HG03039 (cell line): ENCODE results near the gene PDE6B.
"Not testable (repeated sequence)": the region's sequence is repeated elsewhere in the genome, so short reads cannot be mapped to it uniquely, and the experiment has no call there.

Experiments used
- ATAC-seq: cut with Tn5 transposase; IDR thresholded peaks from one replicate; pipeline ENCODE4 v1.9.1; 2021; ENCODE audit warnings: mild to moderate bottlenecking, moderate library complexity; ENCODE audit not compliant: unreplicated experiment

Gene PDE6B

DNA sequence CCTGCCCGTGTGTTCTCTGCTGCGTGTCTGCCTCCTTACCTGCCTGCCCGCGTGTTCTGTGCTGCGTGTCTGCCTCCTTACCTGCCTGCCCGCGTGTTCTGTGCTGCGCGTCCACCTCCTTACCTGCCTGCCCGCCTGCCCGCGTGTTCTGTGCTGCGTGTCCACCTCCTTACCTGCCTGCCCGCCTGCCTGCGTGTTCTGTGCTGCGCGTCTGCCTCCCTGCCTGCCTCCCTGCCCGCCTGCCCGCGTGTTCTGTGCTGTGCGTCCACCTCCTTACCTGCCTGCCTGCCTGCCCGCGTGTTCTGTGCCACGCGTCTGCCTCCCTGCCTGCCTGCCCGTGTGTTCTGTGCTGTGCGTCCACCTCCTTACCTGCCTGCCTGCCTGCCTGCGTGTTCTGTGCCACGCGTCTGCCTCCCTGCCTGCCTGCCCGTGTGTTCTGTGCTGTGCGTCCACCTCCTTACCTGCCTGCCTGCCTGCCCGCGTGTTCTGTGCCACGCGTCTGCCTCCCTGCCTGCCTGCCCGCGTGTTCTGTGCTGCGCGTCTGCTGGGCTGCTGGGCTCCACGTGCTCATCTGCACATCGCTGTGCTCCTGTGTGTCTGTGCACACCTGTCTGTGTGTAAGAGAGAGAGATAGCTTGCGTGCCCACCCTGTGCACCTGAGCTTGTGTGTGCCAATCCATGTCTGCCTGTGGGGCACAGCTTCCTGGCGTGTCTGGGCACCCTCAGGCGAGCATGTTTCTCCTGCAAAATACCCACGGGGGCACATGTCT, 9.9 kb downstream of the PDE6B start:
- not testable (repeated sequence) for ATAC-seq

DNA sequence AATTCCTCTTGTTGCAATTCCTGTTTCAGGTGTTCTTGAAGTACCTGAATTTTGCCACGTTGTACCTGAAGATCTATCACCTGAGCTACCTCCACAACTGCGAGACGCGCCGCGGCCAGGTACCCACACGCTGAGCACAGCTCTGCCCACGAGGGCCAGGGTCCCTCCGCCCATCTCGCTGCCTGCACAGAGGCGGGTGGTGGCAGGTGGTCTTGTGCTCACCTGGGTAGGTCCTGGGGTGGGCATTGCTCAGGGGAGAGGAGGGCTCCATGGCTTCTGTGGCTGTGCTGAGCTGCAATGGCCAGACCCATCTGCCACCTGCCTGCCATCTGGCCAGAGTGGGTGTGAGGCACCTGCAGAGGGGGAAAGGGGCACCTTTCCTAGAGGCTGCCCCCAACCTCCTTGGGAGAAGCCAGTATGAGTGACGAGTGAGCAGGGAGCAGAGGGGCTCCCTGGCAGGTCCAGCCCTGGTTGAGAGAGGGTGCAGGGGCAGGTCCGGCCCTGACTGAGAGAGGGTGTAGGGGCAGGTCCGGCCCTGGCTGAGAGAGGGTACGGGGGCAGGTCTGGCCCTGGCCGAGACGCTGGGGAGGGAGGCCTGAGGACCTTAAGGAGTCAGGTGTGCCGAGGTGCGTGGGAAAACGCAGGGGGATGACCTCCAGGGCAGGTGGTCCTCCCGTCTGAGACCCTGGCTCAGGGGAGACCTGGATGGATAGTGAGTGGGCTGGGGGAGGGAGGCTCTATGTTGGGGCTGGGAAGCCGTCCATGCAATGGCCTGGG, 10.7 kb downstream of the PDE6B start:
- ATAC-seq, result no peak

- no peak for ATAC-seq
These were observed 11.3 kb downstream of the PDE6B start for GRCh38 chr4:636628-637159.

DNA sequence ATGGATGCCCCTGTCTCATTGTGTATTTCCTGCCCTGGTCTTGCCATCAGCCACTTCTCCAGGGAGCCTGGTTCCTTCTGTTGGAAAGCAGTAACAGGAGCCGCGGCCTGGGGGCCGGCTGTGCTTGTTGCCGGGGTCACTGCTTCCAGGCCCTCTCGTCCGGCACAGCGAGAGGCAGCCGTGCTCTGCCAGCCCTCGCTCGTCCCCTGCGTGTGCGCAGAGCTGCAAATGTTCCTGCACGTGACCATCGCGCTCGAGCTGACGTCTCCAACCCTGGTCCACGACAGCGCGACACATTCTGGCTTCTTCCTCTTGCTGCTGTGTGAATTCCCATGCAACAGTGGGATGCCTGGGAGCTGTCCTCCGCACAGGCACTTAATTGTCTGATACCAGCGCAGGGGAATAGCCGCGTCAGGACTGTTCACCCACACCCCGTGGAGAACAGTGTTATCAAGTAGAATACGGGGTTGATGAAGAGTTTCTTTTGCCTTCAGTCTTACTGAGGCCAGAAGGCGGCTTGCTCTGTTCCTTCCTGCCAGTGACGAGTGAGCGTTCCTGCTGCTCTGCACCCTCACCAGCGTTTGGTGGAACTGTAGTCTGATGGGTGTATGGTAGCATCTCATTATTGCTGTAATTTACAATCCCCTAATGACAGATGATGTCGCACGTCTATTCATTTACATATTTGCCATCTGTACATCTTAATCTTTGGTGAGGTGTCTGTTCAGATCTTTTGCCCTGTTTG, 12.3 kb downstream of the PDE6B start:
- ATAC-seq, result no peak

DNA sequence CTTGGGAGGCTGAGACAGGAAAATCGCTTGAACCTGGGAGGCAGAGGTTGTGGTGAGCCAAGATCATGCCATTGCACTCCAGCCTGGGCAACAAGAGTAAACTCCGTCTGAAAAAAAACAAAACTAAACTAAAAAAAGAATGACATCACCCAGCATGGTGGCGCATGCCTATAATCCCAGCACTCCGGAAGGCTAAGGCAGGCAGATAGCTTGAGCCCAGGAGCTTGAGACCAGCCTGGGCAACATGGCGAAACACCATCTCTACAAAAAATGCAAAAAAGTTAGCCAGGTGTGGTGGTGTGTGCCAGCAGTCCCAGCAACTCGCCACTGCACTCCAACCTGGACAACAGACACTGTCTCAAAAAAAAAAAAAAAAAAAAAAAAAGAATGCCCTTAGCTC, 17.0 kb downstream of the PDE6B start:
- not testable (repeated sequence) for ATAC-seq

DNA sequence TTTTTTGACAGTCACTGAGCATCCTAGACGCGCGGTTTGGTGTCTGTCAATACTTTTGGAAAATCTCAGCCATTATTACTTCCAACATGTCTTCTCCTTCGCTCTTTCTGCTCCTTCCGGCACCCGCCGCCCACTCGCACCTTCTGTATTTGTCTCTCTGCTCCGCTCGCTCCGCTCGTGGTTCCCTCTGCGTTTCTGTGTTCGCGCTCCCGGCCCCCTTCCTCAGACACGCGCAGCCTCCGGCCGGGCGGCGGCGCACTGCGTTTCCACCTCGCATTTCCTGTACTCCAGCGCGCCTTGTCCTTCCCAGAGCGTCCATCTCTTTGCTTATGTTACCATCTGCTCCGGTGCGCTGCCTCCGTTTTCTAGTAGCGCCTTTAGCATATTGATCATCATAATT, 21.1 kb downstream of the PDE6B start:
- no peak for ATAC-seq

DNA sequence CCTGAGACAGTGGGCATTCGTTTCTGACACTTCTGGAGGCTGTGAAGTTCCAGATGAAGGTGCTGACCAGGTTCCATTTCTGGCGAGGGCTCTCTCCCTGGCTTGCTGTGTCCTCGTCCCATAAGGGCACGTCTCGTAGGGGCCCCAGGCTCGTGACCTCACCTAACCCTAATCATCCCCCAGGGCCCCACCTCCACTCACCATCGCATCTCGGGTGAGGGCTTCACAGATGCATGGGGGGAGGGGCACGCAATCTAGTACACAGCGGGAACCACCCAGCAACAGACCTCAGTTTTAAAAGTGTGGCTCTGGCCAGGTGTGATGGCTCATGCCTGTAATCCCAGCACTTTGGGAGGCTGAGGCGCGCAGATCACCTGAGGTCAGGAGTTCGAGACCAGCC, 22.1 kb downstream of the PDE6B start:
- no peak for ATAC-seq

GRCh38 chr4:648579-649292, 23.4 kb downstream of the PDE6B start:
- ATAC-seq, result no peak

- no peak for ATAC-seq
These were observed 23.9 kb downstream of the PDE6B start for GRCh38 chr4:649293-649625.

DNA sequence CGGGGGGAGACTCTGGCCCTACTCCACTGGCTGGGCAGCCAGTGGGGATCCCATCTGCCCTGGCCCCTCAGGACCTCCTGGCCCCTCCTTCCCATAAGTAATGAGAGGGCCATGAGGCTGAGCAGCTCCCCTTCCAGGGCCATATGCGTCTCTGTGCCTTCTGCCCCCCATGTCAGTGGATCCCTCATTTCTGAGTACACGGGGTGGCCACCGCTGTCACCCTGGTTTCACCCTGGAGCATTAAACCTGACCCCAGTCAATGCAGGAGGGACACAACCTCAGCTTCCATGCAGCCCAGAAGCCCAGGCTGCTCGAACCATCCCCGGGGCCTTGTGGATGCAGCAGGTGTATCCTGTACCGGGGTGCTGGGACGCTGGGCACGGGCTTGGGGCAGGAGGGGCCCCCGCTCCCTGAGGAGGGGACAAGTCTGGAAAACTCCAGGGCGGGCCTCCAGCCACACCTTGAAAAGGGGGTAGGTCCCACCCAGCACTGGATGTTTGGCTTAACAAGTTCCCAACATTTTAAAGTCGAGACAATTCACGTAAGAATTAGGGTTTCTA, 24.5 kb downstream of the PDE6B start:
- no peak for ATAC-seq

- ATAC-seq, result no peak
These were observed 25.1 kb downstream of the PDE6B start for GRCh38 chr4:650461-650860.

GRCh38 chr4:650951-651883, 25.8 kb downstream of the PDE6B start:
- no peak for ATAC-seq

GRCh38 chr4:651884-652642, 26.7 kb downstream of the PDE6B start:
- ATAC-seq, result no peak

GRCh38 chr4:653080-653821, 27.9 kb downstream of the PDE6B start:
- no peak for ATAC-seq

GRCh38 chr4:653831-654502, 28.6 kb downstream of the PDE6B start:
- ATAC-seq, result no peak

DNA sequence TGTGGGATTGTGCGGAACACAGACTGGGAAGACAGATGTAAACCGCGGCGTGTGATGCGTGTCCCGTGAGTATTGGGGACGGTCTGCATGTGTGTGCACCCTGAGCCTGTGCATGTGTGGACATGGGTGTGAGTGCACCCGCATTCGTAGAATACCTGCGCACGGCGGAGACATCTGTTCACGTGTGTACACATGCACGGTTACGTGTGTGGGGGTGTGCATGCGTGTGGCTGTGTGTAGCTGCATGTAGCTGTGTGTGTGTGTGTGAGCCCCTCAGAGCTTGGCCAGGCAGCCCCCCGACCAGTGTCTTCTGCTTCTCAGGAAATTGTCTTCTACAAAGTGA, 29.1 kb downstream of the PDE6B start:
- ATAC-seq, result no peak

- ATAC-seq, result no peak
These were observed 29.6 kb downstream of the PDE6B start for GRCh38 chr4:654871-655463.
